K562 (cell line): Measurements from ENCODE around the gene HLA-DOA. TPM values are rescaled to one million over a fixed set of nuclear protein-coding genes. Genes with fewer than 3 reads are reported as not detected.

Experiments used
- AFF4 ChIP-seq: sonication (generic); formaldehyde crosslinking; IDR thresholded peaks from 2 replicates; pipeline ENCODE4 v1.8.0; 2023; ENCODE audit warnings: mild to moderate bottlenecking, missing genetic modification reagents
- ARID4B ChIP-seq: sonication (generic); formaldehyde crosslinking; IDR thresholded peaks from 2 replicates; pipeline ENCODE4 v1.8.0; 2022; ENCODE audit warnings: mild to moderate bottlenecking, missing genetic modification reagents
- FOXO4 ChIP-seq: fragments of 450-650 bp; formaldehyde crosslinking; IDR thresholded peaks from 2 replicates; pipeline ENCODE4 v1.4.0; 2020; ENCODE audit warnings: mild to moderate bottlenecking, moderate library complexity
- SFPQ ChIP-seq: fragments of 200-400 bp; formaldehyde crosslinking; IDR thresholded peaks from 2 replicates; pipeline ENCODE4 v1.6.1; 2017; ENCODE audit warnings: mild to moderate bottlenecking, low read depth, low read length, moderate library complexity
- SRSF3 ChIP-seq: fragments of 200-400 bp; formaldehyde crosslinking; IDR thresholded peaks from 2 replicates; pipeline ENCODE4 v1.6.1; 2016; ENCODE audit warnings: mild to moderate bottlenecking, low read length, moderate library complexity; ENCODE audit not compliant: insufficient read depth
- THRAP3 ChIP-seq: fragments of 450-650 bp; IDR thresholded peaks from 2 replicates; pipeline ENCODE4 v1.6.1; 2016; ENCODE audit warnings: mild to moderate bottlenecking, inconsistent platforms, borderline replicate concordance
- ZC3H11A ChIP-seq: IDR thresholded peaks from 2 replicates; pipeline ENCODE4 v1.6.1; 2012; ENCODE audit warnings: low read depth, low read length, improper control_type of control experiment
- ZFP91 ChIP-seq: sonication (generic); formaldehyde crosslinking; IDR thresholded peaks from 2 replicates; pipeline ENCODE4 v1.8.0; 2022; ENCODE audit warnings: mild to moderate bottlenecking, missing genetic modification reagents
- ZNF184 ChIP-seq: sonication (generic); formaldehyde crosslinking; IDR thresholded peaks from 2 replicates; pipeline ENCODE4 v1.5.0; 2020; ENCODE audit warnings: missing genetic modification reagents
- polyA plus RNA-seq, 8 experiments: library from polyadenylated mRNA; depleted of rRNA in 4 of 8; stranded (reverse) in 5 of 8; unstranded in 3 of 8; fragments of >200 nt; fragmentation: Nextera tagmentation in 2 of 8; fragmentation: Illumina TruSeq in 1 of 8; extraction: Ambion mirVana in 2 of 8; extraction: Trizol in 1 of 8; gene quantifications; 2 replicates each; pipeline versions ENCODE4 v1.2.1 to v1.2.3, GENCODE V29; 2011 to 2014; ENCODE audit warnings: inconsistent platforms in 1 of 8, missing spikeins in 1 of 8
- total RNA-seq, 7 experiments: library from RNA; depleted of rRNA in 6 of 7; stranded (reverse); fragments of >200 nt in 6 of 7; fragmentation: Illumina TruSeq in 2 of 7; extraction: Trizol in 2 of 7; gene quantifications; 2 replicates each; pipeline versions ENCODE4 v1.2.1 to v1.2.3, GENCODE V29; 2011 to 2021; ENCODE audit warnings: low replicate concordance in 1 of 7

Gene HLA-DOA
- total and polyA plus RNA-seq, 9 of the 15 experiments (the other 6 are each of a cell fraction or from before 2014, with no cell fraction given), result 0.07 TPM; not detected in 8

- TF ChIP-seq AFF4 (CRISPR knock-in tag), result no peak
- TF ChIP-seq ZNF184 (CRISPR knock-in tag), result no peak
- TF ChIP-seq ZFP91 (CRISPR knock-in tag), result no peak
- no peak for TF ChIP-seq FOXO4 (CRISPR knock-in tag)
- TF ChIP-seq SFPQ, result no peak
- TF ChIP-seq SRSF3, result no peak
- no peak for TF ChIP-seq ZC3H11A
- TF ChIP-seq THRAP3, result no peak; the same call in 1 of the 2 replicates
- no peak for TF ChIP-seq ARID4B
These were observed 42.0 kb downstream of the HLA-DOA start (continued) for GRCh38 chr6:32967151-32968091.
